GM12878 (cell line): ENCODE measurements around the gene UNC80. TPM values are rescaled to one million over a fixed set of nuclear protein-coding genes. Genes with fewer than 3 reads are reported as not detected.

Experiments
- CBFB ChIP-seq: IDR thresholded peaks from 2 replicates; pipeline ENCODE4 v1.6.1; 2016; ENCODE audit warnings: antibody characterized with exemption, low read depth
- ELK1 ChIP-seq: IDR thresholded peaks from 2 replicates; pipeline ENCODE4 v1.6.1; 2012; ENCODE audit warnings: low read depth, low read length, improper control_type of control experiment
- RB1 ChIP-seq: fragments of 450-650 bp; formaldehyde crosslinking; IDR thresholded peaks from 2 replicates; pipeline ENCODE4 v1.6.1; 2017; ENCODE audit warnings: mild to moderate bottlenecking, borderline replicate concordance
- SMARCA5 ChIP-seq: fragments of 450-650 bp; IDR thresholded peaks from 2 replicates; pipeline ENCODE4 v1.6.1; 2017; ENCODE audit warnings: mild to moderate bottlenecking
- ZNF384 ChIP-seq: IDR thresholded peaks from 2 replicates; pipeline ENCODE4 v1.6.1; 2012; ENCODE audit warnings: low read depth, mild to moderate bottlenecking, low read length, improper control_type of control experiment, borderline replicate concordance
- polyA plus RNA-seq, 11 experiments: library from polyadenylated mRNA; depleted of rRNA in 4 of 11; unstranded in 6 of 11; stranded (reverse) in 5 of 11; fragments of >200 nt; fragmentation: Nextera tagmentation in 4 of 11; fragmentation: Illumina TruSeq in 1 of 11; extraction: Ambion mirVana in 4 of 11; extraction: Trizol in 1 of 11; gene quantifications; 1 replicate in 1 of 11; 2 replicates in 10 of 11; pipeline versions ENCODE4 v1.2.1 to v1.2.3, GENCODE V29; 2011 to 2016; ENCODE audit warnings: inconsistent platforms in 2 of 11, missing spikeins in 2 of 11, low read depth in 1 of 11
- total RNA-seq, 4 experiments: library from RNA; depleted of rRNA in 3 of 4; stranded (reverse); fragments of >200 nt in 3 of 4; fragmentation: Illumina TruSeq in 1 of 4; extraction: Trizol in 1 of 4; gene quantifications; 2 replicates each; pipeline versions ENCODE4 v1.2.1 to v1.2.3, GENCODE V29; 2013 to 2021
- TF ChIP-seq, protein P1 (sequence below): fragments of 150-350 bp; IDR thresholded peaks from 2 replicates; pipeline ENCODE4 v1.6.1; 2014; ENCODE audit warnings: mild to moderate bottlenecking, low read depth, low read length
- TF ChIP-seq, protein P2 (sequence below): fragments of 450-650 bp; IDR thresholded peaks from 2 replicates; pipeline ENCODE4 v1.6.1; 2016; ENCODE audit warnings: mild to moderate bottlenecking
- TF ChIP-seq, protein P3 (sequence below): fragments of 450-650 bp; IDR thresholded peaks from 2 replicates; pipeline ENCODE4 v1.6.1; 2016; ENCODE audit warnings: mild to moderate bottlenecking, moderate library complexity, borderline replicate concordance

UNC80 gene
- total and polyA plus RNA-seq, 10 of the 15 experiments (the other 5 are each of a cell fraction or from before 2014, with no cell fraction given) = not detected

GRCh38 chr2:209976698-209977385 is 205.2 kb downstream of the UNC80 start (continued):
- no peak for TF ChIP-seq ELK1
- TF ChIP-seq, protein P1, sequence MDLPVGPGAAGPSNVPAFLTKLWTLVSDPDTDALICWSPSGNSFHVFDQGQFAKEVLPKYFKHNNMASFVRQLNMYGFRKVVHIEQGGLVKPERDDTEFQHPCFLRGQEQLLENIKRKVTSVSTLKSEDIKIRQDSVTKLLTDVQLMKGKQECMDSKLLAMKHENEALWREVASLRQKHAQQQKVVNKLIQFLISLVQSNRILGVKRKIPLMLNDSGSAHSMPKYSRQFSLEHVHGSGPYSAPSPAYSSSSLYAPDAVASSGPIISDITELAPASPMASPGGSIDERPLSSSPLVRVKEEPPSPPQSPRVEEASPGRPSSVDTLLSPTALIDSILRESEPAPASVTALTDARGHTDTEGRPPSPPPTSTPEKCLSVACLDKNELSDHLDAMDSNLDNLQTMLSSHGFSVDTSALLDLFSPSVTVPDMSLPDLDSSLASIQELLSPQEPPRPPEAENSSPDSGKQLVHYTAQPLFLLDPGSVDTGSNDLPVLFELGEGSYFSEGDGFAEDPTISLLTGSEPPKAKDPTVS = no peak
- no peak for TF ChIP-seq ZNF384
- 0 out of 2 replicates have a peak, but pooled peaks have one; percentile 35 for TF ChIP-seq SMARCA5
- TF ChIP-seq RB1 = no peak
- TF ChIP-seq, protein P2, sequence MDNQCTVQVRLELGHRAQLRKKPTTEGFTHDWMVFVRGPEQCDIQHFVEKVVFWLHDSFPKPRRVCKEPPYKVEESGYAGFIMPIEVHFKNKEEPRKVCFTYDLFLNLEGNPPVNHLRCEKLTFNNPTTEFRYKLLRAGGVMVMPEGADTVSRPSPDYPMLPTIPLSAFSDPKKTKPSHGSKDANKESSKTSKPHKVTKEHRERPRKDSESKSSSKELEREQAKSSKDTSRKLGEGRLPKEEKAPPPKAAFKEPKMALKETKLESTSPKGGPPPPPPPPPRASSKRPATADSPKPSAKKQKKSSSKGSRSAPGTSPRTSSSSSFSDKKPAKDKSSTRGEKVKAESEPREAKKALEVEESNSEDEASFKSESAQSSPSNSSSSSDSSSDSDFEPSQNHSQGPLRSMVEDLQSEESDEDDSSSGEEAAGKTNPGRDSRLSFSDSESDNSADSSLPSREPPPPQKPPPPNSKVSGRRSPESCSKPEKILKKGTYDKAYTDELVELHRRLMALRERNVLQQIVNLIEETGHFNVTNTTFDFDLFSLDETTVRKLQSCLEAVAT = peak; percentile 29; the same call in 1 of the 2 replicates
- TF ChIP-seq, protein P3, sequence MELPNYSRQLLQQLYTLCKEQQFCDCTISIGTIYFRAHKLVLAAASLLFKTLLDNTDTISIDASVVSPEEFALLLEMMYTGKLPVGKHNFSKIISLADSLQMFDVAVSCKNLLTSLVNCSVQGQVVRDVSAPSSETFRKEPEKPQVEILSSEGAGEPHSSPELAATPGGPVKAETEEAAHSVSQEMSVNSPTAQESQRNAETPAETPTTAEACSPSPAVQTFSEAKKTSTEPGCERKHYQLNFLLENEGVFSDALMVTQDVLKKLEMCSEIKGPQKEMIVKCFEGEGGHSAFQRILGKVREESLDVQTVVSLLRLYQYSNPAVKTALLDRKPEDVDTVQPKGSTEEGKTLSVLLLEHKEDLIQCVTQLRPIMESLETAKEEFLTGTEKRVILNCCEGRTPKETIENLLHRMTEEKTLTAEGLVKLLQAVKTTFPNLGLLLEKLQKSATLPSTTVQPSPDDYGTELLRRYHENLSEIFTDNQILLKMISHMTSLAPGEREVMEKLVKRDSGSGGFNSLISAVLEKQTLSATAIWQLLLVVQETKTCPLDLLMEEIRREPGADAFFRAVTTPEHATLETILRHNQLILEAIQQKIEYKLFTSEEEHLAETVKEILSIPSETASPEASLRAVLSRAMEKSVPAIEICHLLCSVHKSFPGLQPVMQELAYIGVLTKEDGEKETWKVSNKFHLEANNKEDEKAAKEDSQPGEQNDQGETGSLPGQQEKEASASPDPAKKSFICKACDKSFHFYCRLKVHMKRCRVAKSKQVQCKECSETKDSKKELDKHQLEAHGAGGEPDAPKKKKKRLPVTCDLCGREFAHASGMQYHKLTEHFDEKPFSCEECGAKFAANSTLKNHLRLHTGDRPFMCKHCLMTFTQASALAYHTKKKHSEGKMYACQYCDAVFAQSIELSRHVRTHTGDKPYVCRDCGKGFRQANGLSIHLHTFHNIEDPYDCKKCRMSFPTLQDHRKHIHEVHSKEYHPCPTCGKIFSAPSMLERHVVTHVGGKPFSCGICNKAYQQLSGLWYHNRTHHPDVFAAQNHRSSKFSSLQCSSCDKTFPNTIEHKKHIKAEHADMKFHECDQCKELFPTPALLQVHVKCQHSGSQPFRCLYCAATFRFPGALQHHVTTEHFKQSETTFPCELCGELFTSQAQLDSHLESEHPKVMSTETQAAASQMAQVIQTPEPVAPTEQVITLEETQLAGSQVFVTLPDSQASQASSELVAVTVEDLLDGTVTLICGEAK = no peak
- no peak for TF ChIP-seq CBFB
